ENCODE measurements around the gene NCK1.
A peak's percentile ranks its signal among the peaks of the same experiment; 100 is the strongest.

NCK1 gene

DNA sequence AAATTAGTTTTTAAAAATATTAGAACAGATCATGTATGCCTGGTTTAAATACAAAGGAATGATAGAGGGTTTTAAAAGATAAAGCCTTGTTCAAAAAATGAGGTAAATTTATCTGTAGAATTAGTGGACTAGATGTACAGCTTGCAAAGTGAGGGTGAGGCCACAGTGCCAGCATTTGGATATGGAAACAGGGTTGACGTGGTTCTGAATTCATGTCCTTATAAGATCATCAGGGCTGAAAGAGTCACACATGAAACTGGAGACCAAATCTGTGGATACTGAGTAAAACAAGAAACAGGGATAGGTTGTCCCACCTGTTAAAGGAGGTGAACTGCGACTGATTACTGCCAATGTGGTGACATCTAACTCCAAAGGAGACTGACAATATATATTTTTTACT lies 46.3 kb downstream of the NCK1 start:
- DNase-seq (ENCODE audit: low spot score): no peak

DNA sequence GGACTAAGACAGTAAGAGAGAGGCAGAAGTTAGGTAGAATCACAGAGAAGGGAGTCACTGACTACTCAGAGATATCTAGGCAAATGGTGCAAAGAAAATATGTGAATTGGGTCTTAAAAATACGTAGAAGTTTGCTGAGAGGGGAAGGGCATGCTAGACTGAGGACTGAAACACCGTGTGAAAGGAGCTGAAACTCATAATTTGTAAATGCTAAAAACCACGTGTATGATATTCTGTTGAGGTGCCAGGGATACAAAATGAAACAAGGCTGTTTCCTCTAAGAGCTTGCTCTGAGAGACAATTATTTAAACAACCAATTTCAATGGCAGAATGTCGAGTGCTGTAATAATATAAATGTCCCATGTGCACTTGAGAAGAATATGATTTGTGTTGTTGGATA lies 47.2 kb downstream of the NCK1 start:
- DNase-seq (ENCODE audit: low spot score): no peak

DNA sequence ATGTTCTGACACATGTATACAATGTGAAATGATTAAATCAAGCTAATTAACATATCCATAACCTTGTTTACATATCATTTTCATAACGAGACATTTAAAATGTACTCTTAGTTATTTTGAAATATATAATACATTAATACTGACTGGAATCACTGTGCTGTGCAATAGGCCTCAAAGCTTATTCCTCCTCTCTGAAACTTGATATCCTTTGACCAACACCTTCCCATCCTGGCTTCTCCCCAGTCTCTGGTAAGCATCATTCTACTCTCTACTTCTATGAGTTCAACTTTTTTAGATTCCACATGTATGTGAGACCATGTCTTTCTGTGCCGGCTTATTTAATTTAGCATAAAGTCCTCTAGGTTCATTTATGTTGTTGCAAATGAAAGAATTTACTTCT lies 48.7 kb downstream of the NCK1 start:
- no peak for DNase-seq (ENCODE audit: low spot score)

DNA sequence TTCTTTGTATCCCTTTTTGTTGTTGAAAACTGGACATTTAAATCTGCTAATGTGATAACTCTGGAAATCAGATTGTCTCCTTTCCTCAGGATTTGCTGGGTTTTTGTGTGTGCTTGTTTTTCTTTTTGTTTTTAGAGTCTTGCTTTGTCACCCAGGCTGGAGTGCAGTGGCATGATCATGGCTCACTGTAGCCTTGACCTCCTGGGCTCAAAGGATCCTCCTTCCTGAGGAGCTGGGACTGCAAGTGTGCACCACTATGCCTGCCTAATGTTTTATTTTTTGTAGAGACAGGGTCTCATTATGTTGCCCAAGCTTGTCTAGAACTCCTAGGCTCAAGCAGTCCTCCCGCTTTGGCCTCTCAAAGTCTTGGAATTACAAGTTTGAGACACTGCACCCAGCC lies 51.2 kb downstream of the NCK1 start:
- no peak for DNase-seq (ENCODE audit: low spot score)

DNA sequence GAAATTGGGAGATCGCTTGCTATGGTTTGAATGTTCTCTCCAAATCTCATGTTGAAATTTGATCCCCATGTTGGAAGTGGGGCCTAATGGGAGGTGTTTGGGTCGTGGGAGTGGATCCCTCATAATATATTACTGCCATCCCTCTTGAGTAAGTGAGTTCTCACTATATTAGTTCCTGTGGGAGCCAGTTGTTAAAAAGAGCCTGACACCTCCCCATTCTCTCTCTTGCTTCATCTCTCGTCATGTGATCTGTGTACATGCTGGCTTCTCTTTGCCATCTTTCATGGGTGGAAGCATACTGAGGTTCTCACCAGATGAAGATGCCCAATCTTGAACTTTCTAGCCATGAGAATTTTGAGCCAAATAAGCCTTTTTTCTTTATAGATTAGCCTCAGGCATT lies 52.7 kb downstream of the NCK1 start:
- no peak for DNase-seq (ENCODE audit: low spot score)

DNA sequence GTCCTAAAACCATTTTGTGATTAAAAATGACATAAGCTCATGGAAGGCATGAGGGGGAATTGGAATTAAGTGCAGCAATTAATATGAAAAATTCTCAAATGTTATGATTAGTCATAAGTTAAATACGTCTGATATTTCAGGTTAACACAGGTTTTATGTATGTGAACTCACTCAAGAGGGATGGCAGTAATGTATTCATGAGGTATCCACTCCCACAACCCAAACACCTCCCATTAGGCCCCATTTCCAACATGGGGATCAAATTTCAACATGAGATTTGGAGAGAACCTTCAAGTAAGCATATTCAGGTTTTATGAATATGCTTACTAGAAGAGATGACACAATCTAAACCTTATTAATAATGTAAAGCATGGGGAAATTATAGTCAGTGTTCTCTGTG lies 54.2 kb downstream of the NCK1 start:
- DNase-seq (ENCODE audit: low spot score): no peak

DNA sequence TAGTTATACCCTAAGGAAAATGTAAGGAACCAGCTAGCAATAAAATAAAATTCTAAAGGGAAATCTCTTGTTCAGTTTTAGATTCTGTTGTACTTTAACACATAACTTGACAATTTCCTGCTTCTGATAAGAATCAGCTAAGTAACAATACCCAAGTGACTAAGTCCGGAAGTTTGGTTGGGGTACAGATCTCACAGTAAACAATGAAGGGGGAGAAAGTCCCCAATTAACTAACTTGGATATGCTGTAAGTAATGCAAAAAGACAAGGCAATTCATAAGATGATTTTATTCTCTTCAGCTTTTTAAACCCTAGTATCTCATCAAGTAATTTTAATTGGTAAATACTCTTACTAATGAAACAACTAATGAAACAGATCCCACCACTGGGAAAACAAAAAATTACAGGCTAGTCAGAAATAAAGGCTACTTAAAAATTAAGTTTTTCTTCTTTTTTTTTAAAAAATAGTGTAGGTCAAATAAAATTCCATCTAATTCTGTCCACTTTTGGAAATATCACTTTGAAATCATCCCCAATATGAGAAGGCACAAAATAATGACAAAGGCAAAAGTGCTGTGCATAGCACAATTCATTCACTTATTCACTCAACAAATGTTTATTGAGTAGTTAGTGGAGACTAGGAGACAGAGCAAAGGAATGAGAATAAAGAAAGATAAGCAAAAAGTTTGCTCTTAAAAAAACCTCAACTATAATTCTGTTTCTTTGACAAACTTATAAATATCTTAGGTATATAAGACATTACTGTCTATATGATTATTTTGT lies 58.0 kb downstream of the NCK1 start:
- DNase-seq (ENCODE audit: low spot score): no peak

DNA sequence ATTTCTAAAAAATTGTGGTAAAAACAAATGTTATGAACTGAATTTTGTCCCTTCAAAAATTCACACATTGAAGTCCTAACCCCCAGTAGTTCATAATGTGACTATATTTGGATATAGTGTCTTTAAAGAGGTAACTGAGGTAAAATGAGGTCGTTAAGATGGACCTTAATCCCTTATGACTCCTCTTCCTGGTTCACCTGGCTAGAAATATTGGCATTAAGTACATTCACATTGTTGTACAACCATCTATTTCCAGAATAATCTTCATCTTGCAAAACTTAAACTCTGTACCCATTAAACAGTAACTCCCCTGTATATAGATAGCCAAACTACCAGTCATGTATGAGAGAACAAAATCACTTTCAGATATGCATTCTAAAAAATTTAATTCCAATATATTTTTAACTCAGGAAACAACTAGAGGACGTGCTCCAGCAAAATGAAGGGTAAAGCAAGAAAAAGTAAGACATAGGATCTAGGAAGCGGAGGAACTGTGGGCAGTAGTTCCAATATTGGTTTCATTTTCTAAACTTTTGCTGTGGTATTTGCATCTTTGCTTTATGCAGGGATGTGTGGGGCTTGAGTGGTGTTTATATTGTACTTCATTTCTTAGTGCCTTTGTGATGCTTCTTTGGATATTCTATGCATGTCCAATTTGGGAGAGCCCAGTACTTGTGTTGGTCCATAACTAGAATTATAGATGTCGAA lies 59.0 kb downstream of the NCK1 start:
- no peak for DNase-seq (ENCODE audit: low spot score)

DNA sequence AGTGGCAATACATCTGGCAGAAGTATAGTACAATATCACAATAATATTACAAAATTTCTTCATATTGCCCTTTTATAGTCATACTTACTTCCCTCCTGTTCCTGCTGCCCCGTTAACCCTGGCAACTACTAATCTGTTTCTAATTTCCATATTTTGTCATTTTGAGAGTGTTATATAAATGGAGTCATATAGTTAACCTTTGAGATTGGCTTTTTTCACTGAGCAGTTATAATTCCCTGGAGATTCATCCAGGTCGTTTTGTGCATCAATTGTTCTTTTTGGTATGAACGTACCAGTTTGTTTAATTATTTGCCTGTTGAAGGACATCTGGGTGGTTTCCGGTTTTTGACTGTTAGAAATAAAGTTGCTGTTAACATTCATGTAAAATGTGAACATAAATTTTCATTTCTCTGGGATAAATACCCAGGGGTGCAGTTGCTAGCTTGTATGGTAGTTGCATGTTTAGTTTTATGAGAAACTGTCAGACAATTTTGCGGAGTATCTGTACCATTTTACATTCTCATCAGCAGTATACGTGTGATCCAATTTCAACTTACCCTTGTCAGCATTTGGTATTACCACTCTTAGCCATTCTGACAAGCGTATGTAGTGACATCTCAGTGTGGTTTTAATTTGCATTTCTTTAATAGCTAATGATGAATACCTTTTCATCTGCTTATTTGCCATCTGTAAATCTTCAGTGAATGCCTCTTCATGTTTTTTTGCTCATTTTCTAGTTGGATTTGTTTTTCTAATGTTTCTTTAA lies 63.6 kb downstream of the NCK1 start:
- DNase-seq (ENCODE audit: low spot score): peak; percentile 10

DNA sequence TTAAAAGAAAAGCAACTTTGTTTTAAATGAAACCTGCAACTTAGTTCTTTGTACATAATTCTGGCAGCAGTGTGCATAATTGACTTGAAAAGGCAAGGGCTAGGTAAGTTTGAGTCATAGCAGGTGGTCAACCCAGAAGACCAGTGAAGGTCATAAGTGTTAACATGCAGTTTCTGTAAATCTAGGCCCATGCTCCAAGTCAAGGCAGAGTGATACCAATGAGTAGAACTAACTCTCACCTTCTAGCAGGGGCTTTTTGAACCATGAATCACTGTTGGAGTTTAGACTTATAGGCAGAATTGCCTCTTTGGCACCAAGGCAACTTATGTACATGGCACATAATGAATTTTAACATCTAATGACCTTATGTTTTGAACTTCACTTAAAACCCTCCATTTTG lies 66.2 kb downstream of the NCK1 start:
- no peak for DNase-seq (ENCODE audit: low spot score)

DNA sequence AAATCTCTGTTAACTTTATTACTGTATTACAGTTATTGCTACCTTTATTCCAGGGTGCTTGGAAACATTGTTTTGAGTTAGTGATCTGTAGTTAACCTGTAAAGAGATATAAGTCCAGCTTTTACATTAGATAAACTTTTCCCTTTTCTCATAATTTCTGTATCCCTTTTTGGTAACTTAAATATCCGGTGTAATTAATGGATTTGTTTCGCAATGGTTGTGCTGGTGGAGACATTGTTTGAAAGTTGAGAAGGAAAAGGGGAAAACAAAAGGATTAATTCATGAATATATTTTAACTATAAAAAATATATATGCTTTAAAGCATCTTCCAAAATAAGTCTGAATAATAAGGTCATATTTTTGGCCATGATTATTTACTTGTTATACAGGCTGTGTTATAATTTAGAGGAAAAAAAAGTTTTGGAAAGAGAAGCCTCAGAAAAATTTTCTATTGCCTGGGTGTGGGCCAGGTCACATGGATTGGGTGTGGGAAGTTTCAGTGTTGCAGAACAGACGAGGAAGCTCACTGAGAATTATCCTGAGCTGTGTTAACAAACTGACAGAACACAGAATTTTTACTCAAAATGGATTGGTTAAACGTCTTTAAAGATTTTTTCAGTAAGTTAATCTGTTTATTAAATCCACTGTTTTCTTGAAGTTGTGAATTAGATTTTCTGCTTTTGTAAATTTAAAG lies 68.1 kb downstream of the NCK1 start:
- DNase-seq (ENCODE audit: low spot score): peak; percentile 48

DNA sequence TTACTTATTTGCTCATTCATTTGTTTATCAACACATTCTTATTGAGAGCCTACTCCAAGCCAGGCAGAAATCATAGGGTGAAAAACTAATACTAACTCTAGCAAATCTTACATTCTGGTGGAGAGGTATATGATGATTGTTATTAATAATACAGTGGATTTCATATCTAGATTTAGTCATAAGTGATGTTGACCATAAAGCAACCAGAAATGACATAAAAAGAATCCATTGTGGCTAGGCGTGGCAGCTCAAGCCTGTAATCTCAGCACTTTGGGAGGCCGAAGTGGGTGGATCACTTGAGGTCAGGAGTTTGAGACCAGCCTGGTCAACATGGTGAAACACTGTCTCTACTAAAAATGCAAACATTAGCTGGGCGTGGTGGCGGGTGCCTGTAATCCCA lies 69.6 kb downstream of the NCK1 start:
- no peak for DNase-seq (ENCODE audit: low spot score)

DNA sequence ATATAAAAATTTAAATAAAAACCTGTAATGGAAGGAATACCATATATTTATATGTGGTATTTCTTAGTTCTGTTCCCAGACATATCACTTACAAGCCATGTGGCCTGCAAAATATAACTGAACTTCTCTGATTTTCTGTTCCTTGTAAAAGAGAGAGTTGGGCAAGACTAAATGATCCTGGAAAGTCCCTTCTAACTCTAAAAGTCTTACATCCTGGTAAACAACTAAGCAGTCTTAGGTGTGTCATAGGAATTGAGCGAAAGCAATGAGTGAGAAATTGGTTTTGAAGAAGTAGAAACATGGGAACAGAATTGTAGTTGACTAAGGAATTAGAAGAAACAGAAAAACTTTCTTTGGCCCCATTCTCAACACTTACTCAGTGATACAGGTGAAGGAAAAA lies 70.5 kb downstream of the NCK1 start:
- no peak for DNase-seq (ENCODE audit: low spot score)

DNA sequence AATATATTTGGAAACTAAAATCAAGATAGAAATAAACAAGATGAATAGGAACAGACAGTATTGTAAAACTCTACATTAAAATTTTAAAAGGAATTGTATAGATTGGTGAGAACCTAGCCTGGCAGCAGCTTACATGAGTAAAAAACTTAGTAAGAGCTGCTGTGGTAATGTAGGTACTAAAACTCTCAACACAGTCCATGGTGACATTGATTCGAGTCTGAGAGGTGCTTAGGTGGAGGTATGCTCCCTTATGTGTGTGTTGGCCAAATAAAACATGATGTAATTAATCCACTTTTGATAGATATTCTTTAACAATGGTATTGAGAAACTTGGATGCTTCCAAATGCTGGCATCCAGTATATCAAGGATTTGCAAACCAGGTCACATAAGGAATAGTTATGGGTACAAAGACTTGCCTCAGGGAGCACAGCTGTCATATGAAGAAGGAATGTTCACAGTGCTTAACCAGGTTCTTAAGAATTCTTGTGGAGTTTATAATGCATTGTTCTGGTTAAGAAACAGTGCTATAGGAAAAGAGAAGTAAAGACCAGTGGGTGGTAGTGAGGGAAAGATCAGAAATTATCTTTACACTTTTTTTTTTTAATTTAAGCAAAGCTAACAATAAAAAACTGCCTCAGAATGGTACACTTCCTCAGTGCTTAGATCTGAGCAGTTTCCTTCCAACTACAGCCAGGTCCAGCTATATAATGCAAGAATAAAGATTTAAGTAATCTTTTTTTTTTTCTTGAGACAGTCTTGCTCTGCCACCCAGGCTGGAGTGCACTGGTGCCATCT lies 71.2 kb downstream of the NCK1 start:
- no peak for DNase-seq (ENCODE audit: low spot score)

DNA sequence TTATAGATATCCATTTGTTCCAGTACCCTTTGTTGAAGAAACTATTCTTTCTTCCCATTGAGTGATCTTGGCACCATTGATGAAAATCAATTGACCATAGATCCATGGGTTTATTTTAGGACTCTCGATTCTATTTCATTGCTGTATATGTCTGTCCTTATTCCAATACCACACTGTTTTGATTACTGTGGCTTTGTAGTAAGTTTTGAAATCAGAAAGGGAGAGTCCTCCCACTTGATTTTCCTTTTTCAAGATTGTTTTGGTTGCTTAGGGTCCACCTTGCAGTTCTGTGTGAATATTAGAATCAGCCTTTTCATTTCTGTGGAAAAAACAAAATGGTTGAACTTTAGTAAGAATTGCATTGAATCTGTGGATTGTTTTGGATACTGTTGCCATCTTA lies 75.2 kb downstream of the NCK1 start:
- no peak for DNase-seq (ENCODE audit: low spot score)

DNA sequence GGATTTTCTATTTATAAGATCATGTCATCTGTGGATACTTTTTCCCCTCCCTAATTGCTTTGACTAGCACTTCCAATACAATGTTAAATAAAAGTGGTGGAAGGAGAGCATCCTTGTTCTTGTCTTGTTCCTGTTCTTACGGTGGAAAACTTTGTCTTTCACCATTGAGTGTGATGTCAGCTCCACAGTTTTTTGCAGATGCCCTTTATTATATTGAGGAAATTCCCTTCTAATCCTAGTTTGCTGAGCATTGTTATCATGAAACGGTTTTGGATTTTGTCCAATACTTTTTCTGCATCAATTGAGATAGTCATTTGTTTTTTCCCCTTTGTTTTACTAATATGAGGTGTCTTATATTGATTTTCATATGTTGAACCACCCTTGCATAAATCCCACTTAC lies 75.8 kb downstream of the NCK1 start:
- no peak for DNase-seq (ENCODE audit: low spot score)

DNA sequence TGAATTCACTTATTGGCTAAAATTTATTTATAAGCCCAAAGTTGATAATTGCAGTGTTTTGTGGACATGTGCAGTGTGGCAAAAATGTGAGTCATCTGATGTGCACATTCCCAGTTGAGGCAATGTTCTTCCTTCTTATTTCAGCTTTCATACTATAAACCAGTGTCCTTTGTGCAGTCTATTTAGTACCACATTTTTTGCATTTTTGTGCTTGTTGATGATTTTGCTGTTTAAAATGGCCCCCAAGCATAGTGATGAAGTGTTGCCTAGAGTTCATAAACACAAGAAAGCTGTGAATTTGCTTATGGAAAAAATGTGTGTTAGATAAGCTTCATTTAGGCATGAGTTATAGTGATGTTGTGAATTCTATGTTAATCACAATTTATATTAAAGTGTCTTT lies 76.3 kb downstream of the NCK1 start:
- DNase-seq (ENCODE audit: low spot score): peak; percentile 58

DNA sequence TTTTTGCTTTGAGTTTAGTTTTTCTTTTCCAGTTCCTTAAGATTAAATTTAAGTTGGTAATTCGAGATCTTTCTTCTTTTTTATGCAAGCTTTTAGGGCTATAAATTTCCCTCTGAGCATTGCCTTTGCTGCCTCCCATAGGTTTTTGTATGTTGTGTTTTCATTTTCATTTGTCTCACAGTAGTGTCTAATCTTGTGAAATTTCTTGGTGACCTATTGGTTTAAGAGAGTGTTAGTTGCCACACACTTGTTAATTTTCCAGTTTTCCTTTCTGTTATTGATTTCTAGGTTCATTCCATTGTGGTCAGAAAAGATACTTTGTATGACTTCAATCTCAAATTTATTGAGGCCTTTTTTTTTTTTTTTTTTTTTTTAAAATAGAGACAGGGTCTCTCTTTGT lies 77.5 kb downstream of the NCK1 start:
- no peak for DNase-seq (ENCODE audit: low spot score)

DNA sequence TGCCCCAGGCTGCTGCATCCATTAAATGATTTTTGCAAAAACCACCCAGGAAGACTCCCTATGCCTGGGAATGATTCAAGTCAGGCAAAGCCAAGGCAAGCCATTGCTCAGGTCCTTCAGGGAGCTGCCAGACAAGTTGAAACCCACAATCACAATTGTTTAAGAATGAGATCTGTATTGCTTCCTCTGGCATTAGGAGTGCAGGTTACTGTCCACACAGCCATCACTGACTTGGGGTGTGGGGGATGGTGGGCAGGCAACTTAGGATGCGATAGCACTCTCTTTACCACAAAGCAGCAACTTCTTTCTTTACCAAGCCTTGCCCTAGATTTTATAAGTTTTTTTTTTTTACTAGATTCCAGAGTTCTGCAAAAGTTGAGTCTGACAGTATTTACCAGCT lies 80.8 kb downstream of the NCK1 start:
- DNase-seq (ENCODE audit: low spot score): no peak

DNA sequence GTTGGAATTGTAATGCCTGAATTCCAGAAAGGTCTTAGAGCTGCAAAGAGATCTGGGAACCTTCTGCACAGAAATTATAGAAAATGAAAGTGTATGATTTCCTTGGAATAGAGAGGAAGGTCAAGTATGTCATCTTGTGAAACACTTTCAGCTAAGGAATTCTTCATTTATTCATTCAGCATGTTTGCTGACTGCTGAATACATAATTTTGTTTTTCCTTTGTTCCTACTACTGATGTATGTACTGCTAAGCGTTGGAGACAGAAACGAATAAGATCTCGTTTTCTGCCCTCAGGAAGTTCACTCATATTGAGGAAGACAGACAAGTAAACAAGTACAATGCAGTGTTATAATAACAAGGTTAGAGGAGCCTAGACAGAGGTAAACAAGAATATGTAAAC lies 81.4 kb downstream of the NCK1 start:
- no peak for DNase-seq (ENCODE audit: low spot score)

DNA sequence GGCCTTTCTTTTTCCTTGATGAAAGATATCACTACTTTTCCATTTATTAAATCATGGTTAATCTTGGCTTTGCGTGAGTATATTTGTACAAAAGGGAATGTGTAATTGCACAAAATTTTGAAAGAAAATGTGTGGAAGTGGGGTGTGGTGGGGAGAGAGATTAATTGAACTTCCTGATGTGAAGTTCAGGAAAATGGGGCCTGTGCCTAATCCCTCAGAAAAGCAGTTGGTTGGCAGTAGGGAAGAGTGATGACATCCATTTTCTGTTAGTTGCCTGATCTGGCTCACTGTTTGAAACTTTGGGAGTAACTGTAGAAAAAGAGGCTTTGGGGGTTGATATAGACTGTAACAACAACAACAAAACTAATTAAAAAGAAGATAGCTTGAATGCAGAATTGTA lies 85.0 kb downstream of the NCK1 start:
- DNase-seq (ENCODE audit: low spot score): no peak

DNA sequence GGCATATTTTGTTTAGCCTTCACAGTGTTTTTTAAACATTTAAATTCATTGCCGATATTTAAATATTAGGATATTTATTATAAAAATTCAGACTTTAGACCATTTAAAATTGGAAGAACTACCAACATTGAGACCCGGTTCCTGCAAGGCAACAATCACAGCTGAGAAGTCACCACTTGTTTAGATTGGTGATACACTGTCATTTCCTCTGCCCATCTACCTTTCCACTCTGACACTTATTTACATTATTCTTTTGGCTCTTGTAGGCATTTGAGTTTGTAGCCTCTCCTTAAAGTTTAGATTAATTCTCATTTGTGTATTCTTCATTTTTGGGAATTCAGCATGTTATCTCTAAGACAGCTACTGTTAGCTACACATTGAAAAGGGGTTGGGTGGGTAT lies 85.5 kb downstream of the NCK1 start:
- DNase-seq (ENCODE audit: low spot score): no peak

Measured in AG08395 (cell line).